Cardiac muscle cell (in vitro differentiated cells and primary cell): ENCODE results near the gene CD226. TPM values are rescaled to one million over a fixed set of nuclear protein-coding genes. Genes with fewer than 3 reads are reported as not detected.
A peak's percentile ranks its signal among the peaks of the same experiment; 100 is the strongest.

Experiments
- DNase-seq, 2 donors: peaks; one replicate each; pipeline versions ENCODE4 v3.0.0 to v3.0.0-alpha.2; 2010 to 2017; ENCODE audit warnings: low read depth in 1 of 2, low spot score in 1 of 2
- H3K27ac ChIP-seq: fragments of 200-600 bp; sonication (generic); 2 replicates; pipeline ENCODE4 v1.5.1; 2016
- H3K27me3 ChIP-seq: fragments of 200-600 bp; sonication (generic); 2 replicates; pipeline ENCODE4 v1.6.0; 2016; ENCODE audit warnings: control low read depth
- H3K36me3 ChIP-seq: fragments of 200-600 bp; sonication (generic); 2 replicates; pipeline ENCODE4 v1.5.1; 2016; ENCODE audit warnings: control low read depth
- H3K4me1 ChIP-seq: fragments of 200-600 bp; sonication (generic); 2 replicates; pipeline ENCODE4 v1.8.1; 2017; ENCODE audit warnings: low read depth, mild to moderate bottlenecking, mixed run types
- H3K4me3 ChIP-seq: fragments of 200-600 bp; sonication (generic); 2 replicates; pipeline ENCODE4 v1.5.1; 2016; ENCODE audit warnings: mild to moderate bottlenecking
- H3K9me3 ChIP-seq: fragments of 200-600 bp; sonication (generic); 2 replicates; pipeline ENCODE4 v1.5.1; 2017; ENCODE audit warnings: low read depth, mild to moderate bottlenecking, control low read depth
- CTCF ChIP-seq: IDR thresholded peaks from 2 replicates; pipeline ENCODE4 v1.5.1; 2012; ENCODE audit warnings: low read depth, mild to moderate bottlenecking, low read length
- polyA plus RNA-seq: library from polyadenylated mRNA; unstranded; fragments of >200 nt; fragmentation: Nextera tagmentation; extraction: Ambion mirVana; gene quantifications from 2 replicates; pipeline ENCODE4 v1.2.1, GENCODE V29; 2016
- total RNA-seq: library from RNA; depleted of rRNA; stranded (reverse); fragments of >200 nt; gene quantifications from 2 replicates; pipeline ENCODE4 v1.2.3, GENCODE V29; 2016

CD226 gene
- 0.21 and 0.71 TPM in 2 replicates for total RNA-seq
- polyA plus RNA-seq: 0.02 TPM in 1 of 2 replicates, not detected in the other

GRCh38 chr18:69947361-69948133 is at the start of gene CD226:
TSS of gene CD226 (minus strand) at chr18:69947873. CDS start at chr18:69947406, 467 bp downstream.
- no peak for DNase-seq
- TF ChIP-seq CTCF: no peak
- H3K27ac ChIP-seq: no peak within 1 kb of the TSS
- H3K4me3 ChIP-seq: no peak within 1 kb of the TSS
- no peaks in the 10 kb centered on the region for H3K9me3 ChIP-seq
- no peaks in the 10 kb centered on the region for H3K27me3 ChIP-seq
- no peaks in the 10 kb centered on the region for H3K4me1 ChIP-seq
- H3K36me3 ChIP-seq: no peaks in the 10 kb centered on the region

GRCh38 chr18:69996951-69997798 is 49.5 kb upstream of the CD226 start:
- TF ChIP-seq CTCF: no peak
- no peak overlapping the region for H3K4me3 ChIP-seq
- no peaks in the 10 kb centered on the region for H3K27me3 ChIP-seq
- no peak for DNase-seq
- peaks cover 2% of the 10 kb centered on the region for H3K36me3 ChIP-seq
- H3K4me1 ChIP-seq: peaks cover 15% of the 10 kb centered on the region
- H3K27ac ChIP-seq: no peak overlapping the region
- H3K9me3 ChIP-seq: no peaks in the 10 kb centered on the region

GRCh38 chr18:69996417-69996816 is 48.7 kb upstream of the CD226 start:
- no peaks in the 10 kb centered on the region for H3K27me3 ChIP-seq
- TF ChIP-seq CTCF: no peak
- no peaks in the 10 kb centered on the region for H3K36me3 ChIP-seq
- H3K4me1 ChIP-seq: peaks cover 15% of the 10 kb centered on the region
- H3K27ac ChIP-seq: no peak overlapping the region
- DNase-seq: peak in 1 of 2 donors; percentile 20
- H3K9me3 ChIP-seq: no peaks in the 10 kb centered on the region
- H3K4me3 ChIP-seq: no peak overlapping the region

- H3K9me3 ChIP-seq: no peaks in the 10 kb centered on the region
- no peak for TF ChIP-seq CTCF
- H3K4me1 ChIP-seq: peaks cover 15% of the 10 kb centered on the region
- no peak overlapping the region for H3K4me3 ChIP-seq
- no peaks in the 10 kb centered on the region for H3K36me3 ChIP-seq
- H3K27me3 ChIP-seq: no peaks in the 10 kb centered on the region
- H3K27ac ChIP-seq: no peak overlapping the region
- DNase-seq: no peak
Observed at GRCh38 chr18:69995774-69996173, 48.1 kb upstream of the CD226 start.

GRCh38 chr18:69992776-69993175 is 45.1 kb upstream of the CD226 start:
- Histone ChIP-seq H3K9me3 (no peaks in the 10 kb centered on the region), H3K27ac (no peak overlapping the region), H3K27me3 (no peaks in the 10 kb centered on the region), H3K36me3 (no peaks in the 10 kb centered on the region), H3K4me3 (no peak overlapping the region), H3K4me1 (peaks cover 7% of the 10 kb centered on the region)
- TF ChIP-seq CTCF: no peak
- no peak for DNase-seq
